ENCODE results near the gene ANKDD1B. TPM values are rescaled to one million over a fixed set of nuclear protein-coding genes. Genes with fewer than 3 reads are reported as not detected.

ANKDD1B gene
- total and polyA plus RNA-seq, 9 of the 15 experiments (the other 6 are each of a cell fraction or from before 2014, with no cell fraction given), result 0.04 to 0.29 (median 0.18) TPM; not detected in 1

- no peak for TF ChIP-seq ZBTB9 (CRISPR knock-in tag; IDR thresholded peaks at IDR 0.05)
- TF ChIP-seq E2F4 (CRISPR knock-in tag; IDR thresholded peaks at IDR 0.05; ENCODE audit: low read depth), result no peak
- no peak for TF ChIP-seq HOXB6 (CRISPR knock-in tag; IDR thresholded peaks at IDR 0.05; ENCODE audit: borderline replicate concordance)
- no peak for TF ChIP-seq ZNF511 (CRISPR knock-in tag; IDR thresholded peaks at IDR 0.05)
- no peak for TF ChIP-seq ZBTB12 (CRISPR knock-in tag; IDR thresholded peaks at IDR 0.05)
- no peak for TF ChIP-seq ZSCAN29 (IDR thresholded peaks at IDR 0.05)
- no peak for TF ChIP-seq PHB2 (IDR thresholded peaks at IDR 0.05; ENCODE audit: low read depth)
- no peak for TF ChIP-seq ATF3 (IDR thresholded peaks at IDR 0.05)
- TF ChIP-seq ATF3 (CRISPR knock-in tag; conservative IDR thresholded peaks at IDR 0.05), result no peak
- no peak for TF ChIP-seq RHOXF2B (CRISPR knock-in tag; conservative IDR thresholded peaks at IDR 0.05)
- no peak for TF ChIP-seq PHF8 (IDR thresholded peaks at IDR 0.05; ENCODE audit: borderline replicate concordance, low read length)
These were observed 73.9 kb downstream of the ANKDD1B start (continued) for GRCh38 chr5:75685141-75685540.

Data from K562 (cell line).